Stimulated activated naive CD4-positive, alpha-beta T cell treated with Interleukin-2 at 50 U/mL for 16 hours (primary cell): ENCODE data around the gene MAB21L4.

Experiments used
- DNase-seq: peaks from one replicate; lab custom pipeline; 2025; lab: John Stamatoyannopoulos, UW

MAB21L4 gene

GRCh38 chr2:240911641-240912265 lies 15.8 kb upstream of the MAB21L4 start:
- DNase-seq: no peak

GRCh38 chr2:240909216-240909974 lies 13.4 kb upstream of the MAB21L4 start:
- DNase-seq: no peak

GRCh38 chr2:240906911-240907590 lies 11.1 kb upstream of the MAB21L4 start:
- no peak for DNase-seq

- DNase-seq: no peak
These were observed 10.4 kb upstream of the MAB21L4 start, which contains the start of gene CROCC2 for GRCh38 chr2:240906141-240906910. CROCC2 (plus strand) TSS chr2:240906336; CDS start chr2:240906514, 178 bp downstream.

GRCh38 chr2:240905176-240905781 lies 9.3 kb upstream of the MAB21L4 start:
- no peak for DNase-seq

- no peak for DNase-seq
These were observed 8.5 kb upstream of the MAB21L4 start for GRCh38 chr2:240904216-240905175.

GRCh38 chr2:240903191-240904060 lies 7.5 kb upstream of the MAB21L4 start:
- DNase-seq: no peak

GRCh38 chr2:240902615-240903041 lies 6.7 kb upstream of the MAB21L4 start:
- no peak for DNase-seq

- no peak for DNase-seq
These were observed 6.1 kb upstream of the MAB21L4 start for GRCh38 chr2:240901986-240902614.

- no peak for DNase-seq
These were observed 4.3 kb upstream of the MAB21L4 start for GRCh38 chr2:240900141-240900860.

- no peak for DNase-seq
These were observed 3.5 kb upstream of the MAB21L4 start for GRCh38 chr2:240899468-240899865.

GRCh38 chr2:240898731-240899467 lies 2.9 kb upstream of the MAB21L4 start:
- DNase-seq: no peak

- DNase-seq: no peak
These were observed 2.3 kb upstream of the MAB21L4 start for GRCh38 chr2:240898108-240898730.

- no peak for DNase-seq
These were observed 1.1 kb upstream of the MAB21L4 start for GRCh38 chr2:240896871-240897692.

- no peak for DNase-seq
These were observed 438 bp upstream of the MAB21L4 start for GRCh38 chr2:240896394-240896793.

- no peak for DNase-seq
These were observed 959 bp downstream of the MAB21L4 start for GRCh38 chr2:240894836-240895558.
